T-helper 17 cell (primary cell): ENCODE measurements around the gene CRADD. TPM values are rescaled to one million over a fixed set of nuclear protein-coding genes. Genes with fewer than 3 reads are reported as not detected.
A peak's percentile ranks its signal among the peaks of the same experiment; 100 is the strongest.
"Not testable (repeated sequence)": the region's sequence is repeated elsewhere in the genome, so short reads cannot be mapped to it uniquely, and the experiment has no call there.

Source experiments
- ATAC-seq: fragments of 150-1000 bp; cut with Tn5 transposase; 2 replicates; pipeline ENCODE4 v1.10.0; 2021; ENCODE audit warnings: mild to moderate bottlenecking, moderate library complexity
- DNase-seq, 3 donors: peaks; one replicate each; pipeline versions ENCODE4 v3.0.0 to v3.0.0-alpha.2; 2020 to 2021
- H3K9me3 ChIP-seq: one replicate; pipeline ENCODE4 v1.7.0; 2013; ENCODE audit warnings: low read length, mild to moderate bottlenecking; ENCODE audit not compliant: control insufficient read depth, poor library complexity, severe bottlenecking
- H3K27ac Mint-ChIP-seq: one replicate; pipeline ENCODE4 v1.8.0; 2022; ENCODE audit warnings: mild to moderate bottlenecking, moderate library complexity, mixed read lengths
- H3K27me3 Mint-ChIP-seq: one replicate; pipeline ENCODE4 v1.8.0; 2022; ENCODE audit warnings: mixed read lengths
- H3K36me3 Mint-ChIP-seq: one replicate; pipeline ENCODE4 v1.8.0; 2022; ENCODE audit warnings: low read depth, mixed read lengths
- H3K4me1 Mint-ChIP-seq: one replicate; pipeline ENCODE4 v1.8.0; 2022; ENCODE audit warnings: mild to moderate bottlenecking, mixed read lengths
- H3K4me3 Mint-ChIP-seq: one replicate; pipeline ENCODE4 v1.8.0; 2022; ENCODE audit warnings: mild to moderate bottlenecking, moderate library complexity, mixed read lengths
- total RNA-seq, 4 donors: library from RNA in 2 of 4; stranded (reverse) in 2 of 4; gene quantifications; one replicate each; pipeline ENCODE4 v1.2.3 and lab custom pipeline; 2022 to 2026

Gene CRADD
- total RNA-seq: 10 to 100 TPM; 13.0 to 14.4 TPM
- total RNA-seq (lab: John Stamatoyannopoulos, UW): 7.6 to 13.0 reads per million in 2 donors

GRCh38 chr12:93677195-93678064 lies at the start of gene CRADD:
TSS of gene CRADD (plus strand) at chr12:93677375.
- peak; percentile 97 for ATAC-seq
- H3K9me3 ChIP-seq: no peaks in the 10 kb centered on the region
- peak within 1 kb of the TSS; percentile 100 for H3K27ac Mint-ChIP-seq
- peaks cover 22% of the 10 kb centered on the region for H3K27me3 Mint-ChIP-seq
- peaks cover 30% of the 10 kb centered on the region for H3K4me1 Mint-ChIP-seq
- H3K4me3 Mint-ChIP-seq: peak within 1 kb of the TSS; percentile 95
- peak; percentile 73 to 81 (median 75) for DNase-seq
- H3K36me3 Mint-ChIP-seq: peaks cover 6% of the 10 kb centered on the region

- peaks cover 8% of the 10 kb centered on the region for H3K36me3 Mint-ChIP-seq
- no peak for DNase-seq
- no peak for ATAC-seq
- peaks cover 5% of the 10 kb centered on the region for H3K4me1 Mint-ChIP-seq
- peaks cover 7% of the 10 kb centered on the region for H3K27me3 Mint-ChIP-seq
- H3K9me3 ChIP-seq: no peaks in the 10 kb centered on the region
- no peak overlapping the region for H3K27ac Mint-ChIP-seq
- no peak overlapping the region for H3K4me3 Mint-ChIP-seq
Observed at GRCh38 chr12:93632383-93632782, 44.8 kb upstream of the CRADD start.

GRCh38 chr12:93634416-93634815 lies 42.8 kb upstream of the CRADD start:
- Mint-ChIP-seq H3K27ac (no peak overlapping the region), H3K4me1 (peaks cover 5% of the 10 kb centered on the region), H3K27me3 (peaks cover 14% of the 10 kb centered on the region), H3K4me3 (no peak overlapping the region), H3K36me3 (peaks cover 8% of the 10 kb centered on the region)
- ATAC-seq (no peak), DNase-seq (no peak)
- H3K9me3 ChIP-seq: no peaks in the 10 kb centered on the region

DNA sequence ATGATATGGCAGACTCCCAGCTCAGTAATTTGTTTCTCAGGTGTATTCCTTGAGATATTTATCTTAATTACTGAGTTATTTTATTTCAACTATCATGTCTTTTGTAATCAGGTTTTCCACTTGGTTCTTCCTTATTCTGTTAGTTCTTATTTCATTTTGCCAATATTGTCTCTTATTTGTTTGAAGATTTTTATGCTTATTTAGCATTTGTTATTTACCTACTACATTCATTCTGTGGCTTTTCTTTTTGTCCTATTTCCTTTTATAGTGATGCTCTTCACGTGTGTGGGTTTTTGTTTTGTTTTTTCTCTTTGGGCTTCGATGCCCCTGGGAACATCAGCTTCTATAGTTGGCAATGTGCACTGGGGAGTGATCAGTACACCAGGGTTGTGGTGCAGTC lies 40.5 kb upstream of the CRADD start:
- Mint-ChIP-seq H3K36me3 (peaks cover 8% of the 10 kb centered on the region), H3K27ac (no peak overlapping the region), H3K4me1 (peaks cover 5% of the 10 kb centered on the region), H3K4me3 (no peak overlapping the region), H3K27me3 (peaks cover 24% of the 10 kb centered on the region)
- DNase-seq: no peak
- H3K9me3 ChIP-seq: no peaks in the 10 kb centered on the region
- no peak for ATAC-seq

DNA sequence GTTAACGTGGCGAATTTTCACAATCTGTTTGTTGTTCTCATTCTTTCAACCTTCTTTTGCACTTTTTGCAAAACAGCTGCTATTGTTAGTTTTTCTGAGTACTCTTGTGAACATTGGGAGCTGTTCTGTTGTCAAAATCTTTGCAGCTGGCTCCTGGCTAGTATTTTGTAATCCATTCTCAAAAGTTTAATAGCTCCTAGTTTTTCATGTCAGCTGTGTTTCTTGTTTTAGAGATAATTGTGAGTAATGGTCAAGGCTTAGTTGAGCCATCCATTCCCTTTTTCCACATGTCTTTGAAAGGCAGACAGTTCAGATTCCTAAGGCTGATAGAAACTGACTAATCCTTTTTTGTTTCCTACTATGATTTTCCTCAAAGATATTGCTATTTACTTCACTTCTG lies 39.1 kb upstream of the CRADD start:
- Mint-ChIP-seq H3K36me3 (peaks cover 8% of the 10 kb centered on the region), H3K4me1 (peaks cover 5% of the 10 kb centered on the region), H3K4me3 (no peak overlapping the region), H3K27me3 (peaks cover 27% of the 10 kb centered on the region), H3K27ac (no peak overlapping the region)
- no peak for ATAC-seq
- H3K9me3 ChIP-seq: no peaks in the 10 kb centered on the region
- DNase-seq: no peak

- Mint-ChIP-seq H3K27ac (no peak overlapping the region), H3K4me3 (no peak overlapping the region), H3K36me3 (peaks cover 8% of the 10 kb centered on the region), H3K27me3 (peaks cover 29% of the 10 kb centered on the region), H3K4me1 (peaks cover 5% of the 10 kb centered on the region)
- no peak for ATAC-seq
- DNase-seq: no peak
- H3K9me3 ChIP-seq: no peaks in the 10 kb centered on the region
Observed at GRCh38 chr12:93638954-93639353, 38.2 kb upstream of the CRADD start.

- ATAC-seq: no peak
- H3K9me3 ChIP-seq: no peaks in the 10 kb centered on the region
- Mint-ChIP-seq H3K36me3 (peaks cover 3% of the 10 kb centered on the region), H3K4me1 (peaks cover 5% of the 10 kb centered on the region), H3K4me3 (no peak overlapping the region), H3K27me3 (peaks cover 33% of the 10 kb centered on the region), H3K27ac (no peak overlapping the region)
- no peak for DNase-seq
Observed at GRCh38 chr12:93639406-93639805, 37.8 kb upstream of the CRADD start.

GRCh38 chr12:93641380-93641779 lies 35.8 kb upstream of the CRADD start:
- H3K4me1 Mint-ChIP-seq, DNase-seq, H3K27ac Mint-ChIP-seq, H3K36me3 Mint-ChIP-seq, ATAC-seq, H3K4me3 Mint-ChIP-seq, H3K9me3 ChIP-seq: not testable (repeated sequence)
- peaks cover 33% of the 10 kb centered on the region for H3K27me3 Mint-ChIP-seq

- no peak for DNase-seq
- H3K9me3 ChIP-seq: no peaks in the 10 kb centered on the region
- H3K36me3 Mint-ChIP-seq: no peaks in the 10 kb centered on the region
- H3K27me3 Mint-ChIP-seq: peaks cover 31% of the 10 kb centered on the region
- no peak for ATAC-seq
- H3K4me3 Mint-ChIP-seq: no peak overlapping the region
- no peaks in the 10 kb centered on the region for H3K4me1 Mint-ChIP-seq
- H3K27ac Mint-ChIP-seq: no peak overlapping the region
Observed at GRCh38 chr12:93642751-93643150, 34.4 kb upstream of the CRADD start.

GRCh38 chr12:93645702-93646101 lies 31.5 kb upstream of the CRADD start:
- no peak for ATAC-seq
- Mint-ChIP-seq H3K27ac (no peak overlapping the region), H3K27me3 (peaks cover 20% of the 10 kb centered on the region), H3K4me3 (no peak overlapping the region), H3K4me1 (no peaks in the 10 kb centered on the region), H3K36me3 (no peaks in the 10 kb centered on the region)
- no peaks in the 10 kb centered on the region for H3K9me3 ChIP-seq
- DNase-seq: no peak

DNA sequence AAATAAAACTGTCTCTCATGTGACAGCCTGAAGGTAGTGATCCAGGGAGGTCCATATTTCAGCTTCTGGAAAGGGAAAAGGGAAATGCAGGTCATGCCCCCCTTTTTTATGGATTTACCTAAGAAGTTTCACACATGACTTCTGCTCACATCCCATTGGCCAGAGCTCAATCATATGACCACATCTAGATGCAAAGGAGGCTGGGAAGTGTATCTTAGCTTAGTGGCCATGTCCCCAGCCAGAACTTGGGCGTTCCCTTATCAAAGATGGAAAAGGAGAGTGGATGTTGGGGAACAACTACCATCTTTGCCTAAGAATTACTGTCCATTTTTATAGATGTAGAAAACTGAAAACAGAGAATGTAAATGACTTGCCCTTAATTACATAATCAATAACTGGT lies 26.5 kb upstream of the CRADD start:
- Mint-ChIP-seq H3K27ac (no peak overlapping the region), H3K4me3 (no peak overlapping the region), H3K27me3 (peaks cover 6% of the 10 kb centered on the region), H3K4me1 (peaks cover 2% of the 10 kb centered on the region), H3K36me3 (no peaks in the 10 kb centered on the region)
- ATAC-seq: no peak
- H3K9me3 ChIP-seq: no peaks in the 10 kb centered on the region
- DNase-seq: no peak

DNA sequence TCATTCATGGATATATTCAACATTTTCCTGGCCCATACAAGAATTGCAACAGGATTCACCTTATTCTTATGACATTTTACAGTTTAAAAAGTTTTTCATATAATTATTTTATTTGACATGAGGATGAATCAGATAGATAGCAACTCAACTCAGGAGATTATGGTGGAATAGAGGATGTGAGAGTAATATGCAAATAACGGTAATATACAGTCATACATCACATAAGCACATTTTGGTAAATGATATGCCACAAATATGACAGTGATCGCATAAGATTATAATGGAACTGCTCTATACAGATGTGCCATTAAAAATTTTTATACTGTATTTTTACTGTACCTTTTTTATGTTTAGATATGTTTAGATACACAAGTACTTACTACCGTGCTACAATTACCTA lies 24.1 kb upstream of the CRADD start:
- Mint-ChIP-seq H3K4me1 (peaks cover 2% of the 10 kb centered on the region), H3K27ac (no peak overlapping the region), H3K36me3 (no peaks in the 10 kb centered on the region), H3K4me3 (no peak overlapping the region), H3K27me3 (no peaks in the 10 kb centered on the region)
- no peaks in the 10 kb centered on the region for H3K9me3 ChIP-seq
- DNase-seq (no peak), ATAC-seq (no peak)

- no peak for DNase-seq
- Mint-ChIP-seq H3K4me3 (no peak overlapping the region), H3K27ac (no peak overlapping the region), H3K27me3 (no peaks in the 10 kb centered on the region), H3K36me3 (no peaks in the 10 kb centered on the region), H3K4me1 (peaks cover 2% of the 10 kb centered on the region)
- H3K9me3 ChIP-seq: no peaks in the 10 kb centered on the region
- ATAC-seq: no peak
Observed at GRCh38 chr12:93653712-93654111, 23.5 kb upstream of the CRADD start.

GRCh38 chr12:93654421-93654820 lies 22.8 kb upstream of the CRADD start:
- no peak for ATAC-seq
- Mint-ChIP-seq H3K4me1 (peaks cover 2% of the 10 kb centered on the region), H3K27ac (no peak overlapping the region), H3K36me3 (no peaks in the 10 kb centered on the region), H3K4me3 (no peak overlapping the region), H3K27me3 (no peaks in the 10 kb centered on the region)
- no peak for DNase-seq
- no peaks in the 10 kb centered on the region for H3K9me3 ChIP-seq
